K562 (cell line): Measurements from ENCODE around the gene CNIH1. TPM values are rescaled to one million over a fixed set of nuclear protein-coding genes. Genes with fewer than 3 reads are reported as not detected.

Experiments used
- ATAC-seq: fragments of 200-7000 bp; cut with Tn5 transposase; 3 replicates; pipeline ENCODE4 v1.9.1; 2020; ENCODE audit warnings: moderate library complexity
- BruUV-seq: library from RNA; stranded (reverse); fragments of 400-500 nt; replicated peaks from 2 replicates; lab custom pipeline; 2021; lab: Mats Ljungman, UMichigan
- CTCF ChIA-PET: fragments of 300-600 bp; formaldehyde crosslinking; extraction: SDS; loops from one replicate; lab custom pipeline; 2021; ENCODE audit warnings: low intra/inter-chr PET ratio; lab: Yijun Ruan, JAX
- POLR2A ChIA-PET: fragments of 300-600, 350-650 bp; sonication (Branson Sonifier 250); formaldehyde crosslinking; extraction: SDS; loops from one replicate; lab custom pipeline; 2021; ENCODE audit warnings: antibody characterized with exemption, inconsistent platforms; lab: Yijun Ruan, JAX
- DNase-seq, 4 experiments: peaks; one replicate each; pipeline versions ENCODE4 v3.0.0 to v3.0.0-alpha.2; 2011 to 2018; ENCODE audit warnings: low spot score in 3 of 4, mixed read lengths in 3 of 4; ENCODE audit errors: extremely low read depth in 1 of 4
- FAIRE-seq: peaks from 2 replicates; lab custom pipeline; 2011; peaks lifted over from hg19 to GRCh38; lab: Jason Lieb, UNC
- H2AFZ ChIP-seq: 2 replicates; pipeline ENCODE4 v1.6.0; 2011; ENCODE audit warnings: low read depth, low read length, control low read depth, inconsistent platforms
- H3K27ac ChIP-seq: fragments of 200-600 bp; 3 replicates; pipeline ENCODE4 v1.8.0; 2011; ENCODE audit warnings: low read depth, mild to moderate bottlenecking, control low read depth, inconsistent platforms, low read length, moderate library complexity, mixed read lengths; ENCODE audit errors: extremely low read depth
- H3K27me3 ChIP-seq, 2 experiments: fragments of 300-600 bp in 1 of 2; 2 replicates in 1 of 2; 3 replicates in 1 of 2; pipeline versions ENCODE4 v1.6.0 to v1.8.0; 2011; ENCODE audit warnings: inconsistent platforms in 2 of 2, low read length in 2 of 2, mild to moderate bottlenecking in 1 of 2, mixed read lengths in 1 of 2, moderate library complexity in 1 of 2; ENCODE audit not compliant: control insufficient read depth in 2 of 2, insufficient read depth in 2 of 2
- H3K36me3 ChIP-seq: fragments of 300-600 bp; 3 replicates; pipeline ENCODE4 v1.8.0; 2011; ENCODE audit warnings: mild to moderate bottlenecking, low read length, inconsistent platforms; ENCODE audit not compliant: control insufficient read depth, insufficient read depth
- H3K4me1 ChIP-seq, 2 experiments: fragments of 200-600 bp in 1 of 2; replicated peaks in 1 of 2; 2 replicates in 1 of 2; 3 replicates in 1 of 2; pipeline versions ENCODE4 v1.5.1 to v1.8.0; 2011; ENCODE audit warnings: inconsistent platforms in 2 of 2, low read length in 2 of 2, mild to moderate bottlenecking in 1 of 2, mixed read lengths in 1 of 2, moderate library complexity in 1 of 2; ENCODE audit not compliant: control insufficient read depth in 2 of 2, insufficient read depth in 2 of 2
- H3K4me2 ChIP-seq: 2 replicates; pipeline ENCODE4 v1.6.1; 2011; ENCODE audit warnings: low read length, control low read depth, inconsistent platforms, mixed read lengths; ENCODE audit not compliant: insufficient read depth
- H3K4me3 ChIP-seq: fragments of 200-600 bp; sonication (generic), shearing (Covaris generic); 2 replicates; pipeline ENCODE4 v1.5.1; 2016; ENCODE audit warnings: control low read depth, inconsistent platforms
- H3K79me2 ChIP-seq: fragments of 200-600 bp; 3 replicates; pipeline ENCODE4 v1.8.0; 2011; ENCODE audit warnings: low read length, inconsistent platforms; ENCODE audit not compliant: control insufficient read depth, insufficient read depth
- H3K9ac ChIP-seq, 2 experiments: 2 replicates each; pipeline versions ENCODE4 v1.6.0 to v1.6.1; 2011; ENCODE audit warnings: low read depth in 2 of 2, low read length in 2 of 2, control low read depth in 1 of 2, inconsistent platforms in 1 of 2, mild to moderate bottlenecking in 1 of 2, mixed read lengths in 1 of 2; ENCODE audit not compliant: insufficient read depth in 1 of 2
- H3K9me1 ChIP-seq: one replicate; pipeline ENCODE4 v1.6.0; 2011; ENCODE audit warnings: inconsistent platforms, mild to moderate bottlenecking, low read length, moderate library complexity; ENCODE audit not compliant: control insufficient read depth, insufficient read depth
- H3K9me3 ChIP-seq: replicated peaks from 2 replicates; pipeline ENCODE4 v1.5.1; 2011; ENCODE audit warnings: low read depth, low read length, inconsistent platforms; ENCODE audit not compliant: control insufficient read depth, insufficient read depth
- H4K20me1 ChIP-seq: replicated peaks from 2 replicates; pipeline ENCODE4 v1.6.1; 2011; ENCODE audit warnings: low read length, inconsistent platforms, mixed read lengths; ENCODE audit not compliant: control insufficient read depth, insufficient read depth
- JUNB ChIP-seq: fragments of 450-650 bp; formaldehyde crosslinking; conservative IDR thresholded peaks from 2 replicates; pipeline ENCODE4 v1.4.0; 2020; ENCODE audit warnings: mild to moderate bottlenecking
- NFIC ChIP-seq: fragments of 450-650 bp; IDR thresholded peaks from 2 replicates; pipeline ENCODE4 v1.6.1; 2017; ENCODE audit warnings: mild to moderate bottlenecking, inconsistent platforms
- NFIX ChIP-seq: fragments of 250-450 bp; sonication (Bioruptor Pico); IDR thresholded peaks from 2 replicates; pipeline ENCODE4 v1.4.0; 2020; ENCODE audit warnings: low read depth, mild to moderate bottlenecking, moderate library complexity
- SMARCB1 ChIP-seq: IDR thresholded peaks from 2 replicates; pipeline ENCODE4 v1.6.1; 2011; ENCODE audit warnings: improper control_type of control experiment, low read depth; ENCODE audit not compliant: insufficient read length
- TEAD4 ChIP-seq, 2 experiments: sonication (generic) in 1 of 2; formaldehyde crosslinking in 1 of 2; IDR thresholded peaks; 2 replicates each; pipeline versions ENCODE4 v1.6.1 to v1.8.0; 2012 to 2022; ENCODE audit warnings: borderline replicate concordance in 1 of 2, inconsistent platforms in 1 of 2, low read length in 1 of 2, mild to moderate bottlenecking in 1 of 2, missing genetic modification reagents in 1 of 2
- UBTF ChIP-seq, 2 experiments: IDR thresholded peaks; 2 replicates each; pipeline ENCODE4 v1.6.1; 2012; ENCODE audit warnings: improper control_type of control experiment in 2 of 2, low read depth in 2 of 2, low read length in 2 of 2, borderline replicate concordance in 1 of 2
- ZBTB17 ChIP-seq: fragments of 450-650 bp; formaldehyde crosslinking; IDR thresholded peaks from 2 replicates; pipeline ENCODE4 v1.4.0; 2020; ENCODE audit warnings: mild to moderate bottlenecking
- ZNF766 ChIP-seq: fragments of 200-800 bp; sonication (Bioruptor generic); conservative IDR thresholded peaks from 2 replicates; pipeline ENCODE4 v1.6.1; 2016; ENCODE audit warnings: missing genetic modification characterization, missing compliant biosample characterization
- ZSCAN29 ChIP-seq: fragments of 450-650 bp; IDR thresholded peaks from 2 replicates; pipeline ENCODE4 v1.6.1; 2017
- WGBS: fragments of 100-300 bp; shearing (Covaris generic); methylation state at CpG from one replicate; pipeline ENCODE4 v1.1.6; 2016; ENCODE audit warnings: low coverage, mixed read lengths; ENCODE audit not compliant: insufficient coverage; ENCODE audit errors: missing lambda C conversion rate; 5-methylcytosine and 5-hydroxymethylcytosine counted together
- in situ Hi-C: fragments of 300-500 bp; cut with MboI; formaldehyde crosslinking; loops from 4 replicates; pipeline ENCODE4 v1.15.0; 2018; ENCODE audit warnings: inconsistent platforms, mixed read lengths
- intact Hi-C: fragments of 100-400 bp; cut with micrococcal nuclease; formaldehyde crosslinking; loops from 2 replicates; pipeline ENCODE4 v1.14.2; 2022
- polyA plus RNA-seq, 8 experiments: library from polyadenylated mRNA; depleted of rRNA in 4 of 8; stranded (reverse) in 5 of 8; unstranded in 3 of 8; fragments of >200 nt; fragmentation: Nextera tagmentation in 2 of 8; fragmentation: Illumina TruSeq in 1 of 8; extraction: Ambion mirVana in 2 of 8; extraction: Trizol in 1 of 8; gene quantifications; 2 replicates each; pipeline versions ENCODE4 v1.2.1 to v1.2.3, GENCODE V29; 2011 to 2014; ENCODE audit warnings: inconsistent platforms in 1 of 8, missing spikeins in 1 of 8
- total RNA-seq, 7 experiments: library from RNA; depleted of rRNA in 6 of 7; stranded (reverse); fragments of >200 nt in 6 of 7; fragmentation: Illumina TruSeq in 2 of 7; extraction: Trizol in 2 of 7; gene quantifications; 2 replicates each; pipeline versions ENCODE4 v1.2.1 to v1.2.3, GENCODE V29; 2011 to 2021; ENCODE audit warnings: low replicate concordance in 1 of 7
- TF ChIP-seq, protein P1 (sequence below), 3 experiments: IDR thresholded peaks in 2 of 3; conservative IDR thresholded peaks in 1 of 3; 2 replicates each; pipeline ENCODE4 v1.5.1; 2011 to 2012; ENCODE audit warnings: low read length in 3 of 3, mild to moderate bottlenecking in 3 of 3, control low read depth in 2 of 3, improper control_type of control experiment in 1 of 3, inconsistent platforms in 1 of 3, low read depth in 1 of 3, mixed read lengths in 1 of 3, moderate library complexity in 1 of 3; ENCODE audit not compliant: insufficient read depth in 2 of 3

CNIH1 gene
- total and polyA plus RNA-seq, 9 of the 15 experiments (the other 6 are each of a cell fraction or from before 2014, with no cell fraction given), result 13.9 to 283 (median 77.3) TPM

GRCh38 chr14:54480830-54481562, 39.8 kb upstream of the CNIH1 start:
- intact Hi-C loops, result no loop called here
- TF ChIP-seq NFIC, result 0 out of 2 replicates have a peak, but pooled peaks have one; percentile 38
- no peak for TF ChIP-seq NFIX (CRISPR knock-in tag)
- ChIA-PET CTCF (no interaction called here), POLR2A (no interaction called here)
- H3K4me1 ChIP-seq, result no peaks in the 10 kb centered on the region
- no peak overlapping the region for H3K27ac ChIP-seq
- WGBS, result 92% methylated on average over 4 of the region's 4 CpGs
- FAIRE-seq (no peak), DNase-seq (no peak), ATAC-seq (no peak)
- peaks cover 51% of the 10 kb centered on the region; the same call in 2 of the 3 replicates for H3K36me3 ChIP-seq
- in situ Hi-C loops, result no loop called here
- H3K9me1 ChIP-seq, result no peaks in the 10 kb centered on the region
- no peaks in the 10 kb centered on the region for H3K27me3 ChIP-seq
- H3K9me3 ChIP-seq, result no peaks in the 10 kb centered on the region
- H3K4me2 ChIP-seq, result no peak overlapping the region
- no peak overlapping the region for H3K9ac ChIP-seq
- BruUV-seq, result no TSS peak
- peaks cover 12% of the 10 kb centered on the region; the same call in 2 of the 3 replicates for H3K79me2 ChIP-seq
- no peak overlapping the region for H2AFZ ChIP-seq
- no peak overlapping the region for H3K4me3 ChIP-seq
- H4K20me1 ChIP-seq, result no peaks in the 10 kb centered on the region

DNA sequence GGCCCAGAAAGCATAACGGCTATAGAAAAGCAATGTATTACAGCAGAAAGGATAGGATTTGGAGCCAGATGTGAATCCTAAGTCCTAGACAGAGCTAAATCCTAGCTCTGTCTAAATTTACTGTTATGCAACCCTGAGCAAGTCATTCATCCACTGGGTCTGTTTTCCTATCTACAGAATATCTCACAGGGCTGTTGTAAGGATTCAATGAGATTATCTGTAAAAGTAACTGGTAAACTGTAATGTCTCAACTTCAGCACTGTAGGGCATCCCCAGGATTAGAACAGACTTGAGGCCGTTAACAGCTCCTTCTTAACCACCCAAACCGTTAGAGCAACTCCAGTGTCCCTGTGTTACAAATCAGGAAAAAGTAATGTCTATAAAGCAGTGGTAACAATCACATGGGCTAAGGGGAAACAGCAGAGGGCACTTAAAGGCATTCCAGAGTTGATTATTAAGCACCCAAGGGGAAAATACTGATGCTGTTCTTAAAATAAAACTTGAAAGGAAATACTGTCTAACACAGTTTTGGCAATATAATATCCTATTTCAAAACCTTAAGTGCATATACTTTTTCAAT, 37.6 kb upstream of the CNIH1 start:
- H2AFZ ChIP-seq, result no peak overlapping the region
- ChIA-PET POLR2A (no interaction called here), CTCF (no interaction called here)
- no peak for DNase-seq
- in situ Hi-C loops (no loop called here), intact Hi-C loops (no loop called here)
- H3K9me1 ChIP-seq, result no peaks in the 10 kb centered on the region
- H3K9me3 ChIP-seq, result no peaks in the 10 kb centered on the region
- no peak overlapping the region for H3K4me3 ChIP-seq
- no peak overlapping the region for H3K4me2 ChIP-seq
- peaks cover 54% of the 10 kb centered on the region; the same call in 2 of the 3 replicates for H3K36me3 ChIP-seq
- FAIRE-seq, result no peak
- H4K20me1 ChIP-seq, result no peaks in the 10 kb centered on the region
- H3K9ac ChIP-seq, result no peak overlapping the region
- H3K4me1 ChIP-seq, result no peaks in the 10 kb centered on the region
- H3K27ac ChIP-seq, result no peak overlapping the region
- ATAC-seq, result no peak
- H3K27me3 ChIP-seq, result no peaks in the 10 kb centered on the region
- 79% methylated on average over 3 of the region's 3 CpGs for WGBS
- no TSS peak for BruUV-seq
- H3K79me2 ChIP-seq, result 0 out of 3 replicates have a peak, but pooled peaks cover 3% of the 10 kb centered on the region
- TF ChIP-seq ZBTB17 (no peak), TEAD4 (IDR thresholded peaks at IDR 0.05; ENCODE audit: low read length) (no peak), TEAD4 (CRISPR knock-in tag; IDR thresholded peaks at IDR 0.05; ENCODE audit: borderline replicate concordance) (no peak), UBTF (IDR thresholded peaks at IDR 0.05; ENCODE audit: borderline replicate concordance in 1 of 2, low read depth in 2 of 2, low read length in 2 of 2) (no peak), SMARCB1 (no peak), JUNB (CRISPR knock-in tag) (no peak), ZSCAN29 (no peak), ZNF766 (CRISPR knock-in tag) (no peak)
- TF ChIP-seq, protein P1, sequence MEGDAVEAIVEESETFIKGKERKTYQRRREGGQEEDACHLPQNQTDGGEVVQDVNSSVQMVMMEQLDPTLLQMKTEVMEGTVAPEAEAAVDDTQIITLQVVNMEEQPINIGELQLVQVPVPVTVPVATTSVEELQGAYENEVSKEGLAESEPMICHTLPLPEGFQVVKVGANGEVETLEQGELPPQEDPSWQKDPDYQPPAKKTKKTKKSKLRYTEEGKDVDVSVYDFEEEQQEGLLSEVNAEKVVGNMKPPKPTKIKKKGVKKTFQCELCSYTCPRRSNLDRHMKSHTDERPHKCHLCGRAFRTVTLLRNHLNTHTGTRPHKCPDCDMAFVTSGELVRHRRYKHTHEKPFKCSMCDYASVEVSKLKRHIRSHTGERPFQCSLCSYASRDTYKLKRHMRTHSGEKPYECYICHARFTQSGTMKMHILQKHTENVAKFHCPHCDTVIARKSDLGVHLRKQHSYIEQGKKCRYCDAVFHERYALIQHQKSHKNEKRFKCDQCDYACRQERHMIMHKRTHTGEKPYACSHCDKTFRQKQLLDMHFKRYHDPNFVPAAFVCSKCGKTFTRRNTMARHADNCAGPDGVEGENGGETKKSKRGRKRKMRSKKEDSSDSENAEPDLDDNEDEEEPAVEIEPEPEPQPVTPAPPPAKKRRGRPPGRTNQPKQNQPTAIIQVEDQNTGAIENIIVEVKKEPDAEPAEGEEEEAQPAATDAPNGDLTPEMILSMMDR (IDR thresholded peaks at IDR 0.05 in 2 of 3, conservative IDR thresholded peaks at IDR 0.05 in 1 of 3; ENCODE audit: insufficient read depth in 2 of 3, low read depth in 1 of 3, low read length in 3 of 3), result no peak
